ENCODE results near the gene EIF2S1.

DNA sequence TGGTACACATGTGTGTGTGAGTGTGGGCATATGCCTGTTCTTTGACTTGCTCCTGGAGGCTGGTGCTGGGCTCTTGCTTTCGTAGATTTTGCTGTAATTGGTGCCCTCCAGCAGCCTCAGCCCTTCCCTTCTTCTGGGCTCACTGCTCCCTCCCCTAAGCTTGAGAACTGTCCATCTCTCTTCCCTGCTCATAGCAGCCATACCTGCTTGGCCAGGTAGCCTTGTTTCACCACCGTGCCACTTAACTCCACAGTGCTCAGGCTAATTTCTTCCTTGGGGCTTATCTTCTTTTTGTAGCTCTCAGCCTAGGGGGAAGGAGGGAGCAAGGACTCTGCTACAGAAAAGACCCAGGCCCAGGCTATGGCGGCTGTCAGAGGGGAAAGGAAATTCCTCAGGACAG, 32.0 kb downstream of the EIF2S1 start:
- TF ChIP-seq, protein P1, sequence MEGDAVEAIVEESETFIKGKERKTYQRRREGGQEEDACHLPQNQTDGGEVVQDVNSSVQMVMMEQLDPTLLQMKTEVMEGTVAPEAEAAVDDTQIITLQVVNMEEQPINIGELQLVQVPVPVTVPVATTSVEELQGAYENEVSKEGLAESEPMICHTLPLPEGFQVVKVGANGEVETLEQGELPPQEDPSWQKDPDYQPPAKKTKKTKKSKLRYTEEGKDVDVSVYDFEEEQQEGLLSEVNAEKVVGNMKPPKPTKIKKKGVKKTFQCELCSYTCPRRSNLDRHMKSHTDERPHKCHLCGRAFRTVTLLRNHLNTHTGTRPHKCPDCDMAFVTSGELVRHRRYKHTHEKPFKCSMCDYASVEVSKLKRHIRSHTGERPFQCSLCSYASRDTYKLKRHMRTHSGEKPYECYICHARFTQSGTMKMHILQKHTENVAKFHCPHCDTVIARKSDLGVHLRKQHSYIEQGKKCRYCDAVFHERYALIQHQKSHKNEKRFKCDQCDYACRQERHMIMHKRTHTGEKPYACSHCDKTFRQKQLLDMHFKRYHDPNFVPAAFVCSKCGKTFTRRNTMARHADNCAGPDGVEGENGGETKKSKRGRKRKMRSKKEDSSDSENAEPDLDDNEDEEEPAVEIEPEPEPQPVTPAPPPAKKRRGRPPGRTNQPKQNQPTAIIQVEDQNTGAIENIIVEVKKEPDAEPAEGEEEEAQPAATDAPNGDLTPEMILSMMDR (IDR thresholded peaks at IDR 0.05) = no peak
- no peak for TF ChIP-seq POLR2A (IDR thresholded peaks at IDR 0.05)

Data from esophagus squamous epithelium (tissue), 4 donors.